Measurements from ENCODE around the gene LGALS3BP. TPM values are rescaled to one million over a fixed set of nuclear protein-coding genes. Genes with fewer than 3 reads are reported as not detected.

The LGALS3BP gene
- total and polyA plus RNA-seq, 2 experiments from 2014 or later = 15.1 to 36.5 TPM

GRCh38 chr17:79020631-79021301, 41.0 kb upstream of the LGALS3BP start:
- H3K36me3 ChIP-seq (ENCODE audit: insufficient read depth) = no peaks in the 10 kb centered on the region
- H3F3A ChIP-seq (replicated peaks; ENCODE audit: low read depth) = 0 out of 2 replicates have a peak, but pooled peaks cover 2% of the 10 kb centered on the region
- H2AFZ ChIP-seq = no peak overlapping the region
- no peaks in the 10 kb centered on the region for H4K20me1 ChIP-seq (replicated peaks; ENCODE audit: insufficient read depth)
- H3K36me3 Mint-ChIP-seq (ENCODE audit: low read depth) = peaks cover 3% of the 10 kb centered on the region; the same call in 2 of the 3 replicates
- peaks cover 17% of the 10 kb centered on the region for H3K9me3 Mint-ChIP-seq
- H3K4me3 ChIP-seq = no peak overlapping the region
- no peaks in the 10 kb centered on the region for H3K9me2 ChIP-seq (ENCODE audit: insufficient read depth)
- H3K4me1 ChIP-seq (ENCODE audit: insufficient read depth) = peaks cover 7% of the 10 kb centered on the region
- no peaks in the 10 kb centered on the region for H3K79me2 ChIP-seq (replicated peaks; ENCODE audit: insufficient read depth)
- H3K27ac Mint-ChIP-seq = no peak overlapping the region
- no peak for TF ChIP-seq NANOG (IDR thresholded peaks at IDR 0.05; ENCODE audit: borderline replicate concordance)
- TF ChIP-seq ZNF462 (CRISPR knock-in tag; IDR thresholded peaks at IDR 0.05) = no peak
- TF ChIP-seq ETS1 (IDR thresholded peaks at IDR 0.05) = no peak
- TF ChIP-seq ZNF114 (CRISPR knock-in tag; IDR thresholded peaks at IDR 0.05) = no peak
- TF ChIP-seq EZH2 (IDR thresholded peaks at IDR 0.05; ENCODE audit: low read depth, unreplicated experiment) = no peak
- TF ChIP-seq EZH2phosphoT487 (IDR thresholded peaks at IDR 0.05; ENCODE audit: unreplicated experiment) = no peak
- no peak for TF ChIP-seq CREB1 (CRISPR knock-in tag; IDR thresholded peaks at IDR 0.05; ENCODE audit: low read depth)
- no peak for TF ChIP-seq JUNB (IDR thresholded peaks at IDR 0.05; ENCODE audit: unreplicated experiment)
- TF ChIP-seq ZNF331 (CRISPR knock-in tag; IDR thresholded peaks at IDR 0.05; ENCODE audit: low read depth) = no peak
- TF ChIP-seq REST (IDR thresholded peaks at IDR 0.05; ENCODE audit: unreplicated experiment) = no peak
- TF ChIP-seq POLR2AphosphoS5 (IDR thresholded peaks at IDR 0.05; ENCODE audit: low read depth) = no peak
- no peak overlapping the region for H3K4me3 Mint-ChIP-seq
- no peak overlapping the region for H3K27ac ChIP-seq (ENCODE audit: low read depth)
- no peak overlapping the region for H3K4me2 ChIP-seq
- peaks cover 60% of the 10 kb centered on the region for H3K27me3 ChIP-seq (ENCODE audit: insufficient read depth)
- H3K27me3 Mint-ChIP-seq (ENCODE audit: insufficient read depth, low read depth, poor library complexity) = peaks cover 47% of the 10 kb centered on the region
- ATAC-seq (no peak), DNase-seq (ENCODE audit: low spot score) (no peak)
- H3K4me1 Mint-ChIP-seq = peaks cover 21% of the 10 kb centered on the region

Measured in GM23338 (cell line).